Activated T-helper 2 cell treated with anti-CD3 and anti-CD28 coated beads, Interferon-gamma antibody, Interleukin-2, Interleukin-4, amounts not matched to agents 10 μg/mL and 5 μg/mL and 100 μg/mL, durations not matched to agents 14 hours and 24 hours and 36 hours (primary cell): ENCODE data around the gene IRS1. TPM values are rescaled to one million over a fixed set of nuclear protein-coding genes. Genes with fewer than 3 reads are reported as not detected.
"Not testable (repeated sequence)": the region's sequence is repeated elsewhere in the genome, so short reads cannot be mapped to it uniquely, and the experiment has no call there.

Experiments
- DNase-seq: peaks from one replicate; pipeline ENCODE4 v3.0.0; 2021; ENCODE audit warnings: low spot score
- H3K27ac Mint-ChIP-seq: one replicate; pipeline ENCODE4 v1.8.0; 2021; ENCODE audit warnings: mixed read lengths
- H3K27me3 Mint-ChIP-seq: one replicate; pipeline ENCODE4 v1.8.0; 2021; ENCODE audit warnings: low read depth, mixed read lengths
- H3K36me3 Mint-ChIP-seq: one replicate; pipeline ENCODE4 v1.8.0; 2021; ENCODE audit warnings: low read depth, mixed read lengths
- H3K4me1 Mint-ChIP-seq: one replicate; pipeline ENCODE4 v1.8.0; 2021; ENCODE audit warnings: low read depth, mixed read lengths
- H3K4me3 Mint-ChIP-seq: one replicate; pipeline ENCODE4 v1.8.0; 2021; ENCODE audit warnings: low read depth, mild to moderate bottlenecking, moderate library complexity, mixed read lengths
- H3K9me3 Mint-ChIP-seq: one replicate; pipeline ENCODE4 v1.8.0; 2021; ENCODE audit warnings: mixed read lengths
- intact Hi-C: fragments of 100-400 bp; cut with micrococcal nuclease; formaldehyde crosslinking; loops from one replicate; pipeline ENCODE4 v1.15.1; 2023
- total RNA-seq: library from RNA; stranded (reverse); gene quantifications from 2 replicates; pipeline ENCODE4 v1.2.3, GENCODE V29; 2022

The IRS1 gene, protein sequence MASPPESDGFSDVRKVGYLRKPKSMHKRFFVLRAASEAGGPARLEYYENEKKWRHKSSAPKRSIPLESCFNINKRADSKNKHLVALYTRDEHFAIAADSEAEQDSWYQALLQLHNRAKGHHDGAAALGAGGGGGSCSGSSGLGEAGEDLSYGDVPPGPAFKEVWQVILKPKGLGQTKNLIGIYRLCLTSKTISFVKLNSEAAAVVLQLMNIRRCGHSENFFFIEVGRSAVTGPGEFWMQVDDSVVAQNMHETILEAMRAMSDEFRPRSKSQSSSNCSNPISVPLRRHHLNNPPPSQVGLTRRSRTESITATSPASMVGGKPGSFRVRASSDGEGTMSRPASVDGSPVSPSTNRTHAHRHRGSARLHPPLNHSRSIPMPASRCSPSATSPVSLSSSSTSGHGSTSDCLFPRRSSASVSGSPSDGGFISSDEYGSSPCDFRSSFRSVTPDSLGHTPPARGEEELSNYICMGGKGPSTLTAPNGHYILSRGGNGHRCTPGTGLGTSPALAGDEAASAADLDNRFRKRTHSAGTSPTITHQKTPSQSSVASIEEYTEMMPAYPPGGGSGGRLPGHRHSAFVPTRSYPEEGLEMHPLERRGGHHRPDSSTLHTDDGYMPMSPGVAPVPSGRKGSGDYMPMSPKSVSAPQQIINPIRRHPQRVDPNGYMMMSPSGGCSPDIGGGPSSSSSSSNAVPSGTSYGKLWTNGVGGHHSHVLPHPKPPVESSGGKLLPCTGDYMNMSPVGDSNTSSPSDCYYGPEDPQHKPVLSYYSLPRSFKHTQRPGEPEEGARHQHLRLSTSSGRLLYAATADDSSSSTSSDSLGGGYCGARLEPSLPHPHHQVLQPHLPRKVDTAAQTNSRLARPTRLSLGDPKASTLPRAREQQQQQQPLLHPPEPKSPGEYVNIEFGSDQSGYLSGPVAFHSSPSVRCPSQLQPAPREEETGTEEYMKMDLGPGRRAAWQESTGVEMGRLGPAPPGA (N-terminal part only)
- 1.9 and 3.1 TPM in 2 replicates for total RNA-seq

DNA sequence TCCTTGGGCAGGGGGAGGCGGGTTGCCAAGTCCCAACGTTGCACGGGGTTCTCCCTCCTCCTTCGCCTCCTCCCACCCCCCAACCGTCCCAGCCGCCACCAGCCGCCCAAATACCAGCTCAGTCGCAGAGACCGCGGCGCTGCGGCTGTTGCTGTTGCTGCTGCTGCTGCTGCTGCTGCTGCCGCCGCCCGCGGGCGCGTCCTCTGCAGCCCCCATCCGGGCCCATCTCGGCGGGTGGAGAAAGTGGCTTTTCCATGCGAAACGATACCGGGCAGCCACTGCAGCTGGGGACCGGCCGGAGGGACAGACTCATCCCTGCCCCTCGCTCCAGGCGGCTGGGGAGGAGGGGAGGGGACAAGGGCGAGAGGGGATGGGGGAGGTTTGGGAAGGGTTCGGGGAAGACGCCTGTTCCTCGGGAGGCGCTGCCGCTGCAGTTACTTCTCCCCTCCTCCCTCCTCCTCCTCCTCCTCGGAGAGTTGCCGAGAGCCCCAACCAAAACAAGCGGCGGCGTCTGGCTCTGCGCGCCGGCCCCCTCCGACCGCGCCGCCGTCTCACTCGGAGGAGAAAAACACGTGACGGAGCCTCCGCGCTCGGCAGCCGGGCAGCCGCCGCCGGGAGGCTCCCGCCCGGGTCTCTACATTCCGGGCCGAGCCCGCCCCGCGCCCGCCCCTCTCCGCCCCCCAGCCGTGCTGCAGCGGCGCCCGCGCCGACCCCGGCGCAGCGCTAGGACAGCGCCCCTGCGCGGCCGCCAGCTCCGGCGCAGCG, at the start of gene IRS1:
IRS1 (minus strand) TSS at position 610 of the 765 bp plus-strand sequence. CDS start 1,082 bp downstream, outside the sequence.
- no peak within 1 kb of the TSS for H3K27ac Mint-ChIP-seq
- peaks cover 15% of the 10 kb centered on the region for H3K4me1 Mint-ChIP-seq
- H3K36me3 Mint-ChIP-seq: no peaks in the 10 kb centered on the region
- H3K9me3 Mint-ChIP-seq: no peaks in the 10 kb centered on the region
- peak within 1 kb of the TSS; percentile 81 for H3K4me3 Mint-ChIP-seq
- peaks cover 9% of the 10 kb centered on the region for H3K27me3 Mint-ChIP-seq
- intact Hi-C loops: loop anchor here (1.0 to 10.0 kb wide), 4 partner anchors 8 to 315 kb away; partner anchors contain the start of gene RHBDD1
- DNase-seq: peak; percentile 47

DNA sequence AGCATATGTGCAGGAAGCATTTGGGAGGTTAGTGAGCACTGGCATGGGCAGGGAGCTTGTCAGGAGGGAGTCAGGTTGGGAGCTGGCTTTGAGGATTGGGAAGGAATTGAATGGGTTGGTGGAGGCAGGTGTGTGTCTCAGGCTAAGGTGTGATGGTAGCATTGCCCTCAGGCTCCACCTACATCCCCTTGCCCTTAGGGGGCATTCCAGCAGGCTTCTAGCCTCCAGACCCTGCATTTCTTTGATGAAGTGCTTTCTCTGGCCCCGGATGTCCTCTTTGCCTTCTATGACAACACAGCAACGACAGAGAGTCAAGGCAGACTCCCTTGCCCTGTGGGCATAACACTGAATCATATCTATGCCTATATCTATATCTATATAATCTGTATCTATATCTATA, 49.7 kb upstream of the IRS1 start:
- Mint-ChIP-seq H3K4me3 (no peak overlapping the region), H3K27me3 (no peaks in the 10 kb centered on the region), H3K27ac (no peak overlapping the region), H3K4me1 (peaks cover 5% of the 10 kb centered on the region), H3K36me3 (no peaks in the 10 kb centered on the region), H3K9me3 (no peaks in the 10 kb centered on the region)
- no peak for DNase-seq
- intact Hi-C loops: no loop called here

DNA sequence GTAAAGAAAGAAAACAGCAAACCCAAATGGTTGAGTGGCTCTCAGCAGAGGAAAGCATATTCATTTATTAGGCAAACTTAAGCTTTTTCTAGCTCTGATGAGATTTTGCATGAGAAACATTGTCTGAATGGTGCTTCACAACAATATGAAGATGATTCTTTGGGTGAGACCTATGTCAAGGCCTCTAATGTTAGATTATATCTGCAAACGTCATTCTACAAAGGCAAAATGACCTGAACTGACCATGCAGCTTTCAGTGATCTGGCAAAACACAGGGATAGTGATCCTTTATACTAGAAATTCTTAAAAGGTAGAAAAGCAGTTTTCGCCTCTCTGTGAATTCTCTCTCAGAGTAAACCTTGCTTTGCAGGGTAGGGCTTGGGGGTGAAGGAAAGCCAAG, 47.9 kb upstream of the IRS1 start:
- H3K36me3 Mint-ChIP-seq: peaks cover 15% of the 10 kb centered on the region
- no peaks in the 10 kb centered on the region for H3K27me3 Mint-ChIP-seq
- peaks cover 4% of the 10 kb centered on the region for H3K9me3 Mint-ChIP-seq
- no peak for DNase-seq
- H3K4me3 Mint-ChIP-seq: no peak overlapping the region
- H3K4me1 Mint-ChIP-seq: peaks cover 16% of the 10 kb centered on the region
- intact Hi-C loops: no loop called here
- H3K27ac Mint-ChIP-seq: no peak overlapping the region

DNA sequence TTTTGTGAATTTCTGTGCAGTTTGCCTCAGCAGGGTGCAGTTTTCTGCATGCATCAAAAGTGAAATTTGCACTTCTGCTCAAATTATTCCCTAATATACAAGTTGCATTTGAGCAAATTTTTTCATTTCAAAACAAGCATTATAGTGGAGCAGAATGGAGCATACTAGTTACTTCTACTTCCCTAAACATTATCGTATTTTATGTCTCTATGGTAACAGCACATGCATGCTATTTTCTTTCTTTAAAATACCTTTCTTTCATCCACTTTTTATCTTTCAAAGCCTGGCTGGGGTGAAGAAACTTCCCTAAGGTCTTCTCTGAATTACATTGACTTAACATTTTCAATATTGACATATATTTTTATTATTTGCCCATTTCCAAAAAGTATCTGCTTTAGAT, 47.5 kb upstream of the IRS1 start:
- H3K4me1 Mint-ChIP-seq: peaks cover 17% of the 10 kb centered on the region
- intact Hi-C loops: no loop called here

DNA sequence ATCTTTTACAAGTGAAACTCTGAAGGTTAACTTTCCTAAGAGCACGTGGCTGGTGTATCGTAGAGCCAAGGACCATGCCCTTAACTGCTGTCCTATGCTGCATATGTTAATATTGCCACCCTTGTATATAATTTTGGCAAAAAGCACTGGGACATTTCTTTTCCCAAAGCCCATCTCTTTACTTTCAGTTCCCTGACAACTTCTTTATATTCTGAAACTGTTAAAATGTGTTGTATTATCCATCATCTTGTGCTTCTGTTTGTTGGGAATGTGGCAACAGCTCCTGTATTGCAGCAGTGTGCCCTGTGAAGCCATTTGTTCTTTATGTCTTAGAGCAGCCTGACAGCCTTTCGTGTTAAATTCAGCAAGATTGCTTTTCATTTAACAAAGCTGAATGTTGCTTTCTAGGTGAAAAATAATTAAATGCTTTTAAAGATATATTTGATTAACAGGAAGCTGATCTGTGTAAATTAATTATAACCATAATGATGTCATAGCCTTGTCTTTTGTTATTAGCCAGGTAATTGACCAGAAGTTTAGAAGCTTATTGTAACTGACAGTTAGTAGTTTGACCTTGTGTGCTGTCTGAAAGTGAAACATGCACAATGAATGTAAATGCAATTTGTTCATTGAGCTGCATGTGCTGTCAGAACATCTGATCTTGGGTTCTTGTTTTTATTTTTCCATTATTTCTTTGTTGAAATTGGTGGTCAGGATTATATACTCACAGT, 45.9 kb upstream of the IRS1 start:
- no peak overlapping the region for H3K4me3 Mint-ChIP-seq
- DNase-seq: no peak
- H3K4me1 Mint-ChIP-seq: peaks cover 26% of the 10 kb centered on the region
- intact Hi-C loops: no loop called here
- H3K27ac Mint-ChIP-seq: no peak overlapping the region
- H3K27me3 Mint-ChIP-seq: no peaks in the 10 kb centered on the region
- peaks cover 11% of the 10 kb centered on the region for H3K9me3 Mint-ChIP-seq
- peaks cover 32% of the 10 kb centered on the region for H3K36me3 Mint-ChIP-seq

More for the DNA sequence above, 47.5 kb upstream of the IRS1 start:
- H3K27me3 Mint-ChIP-seq: no peaks in the 10 kb centered on the region
- H3K4me3 Mint-ChIP-seq: no peak overlapping the region
- H3K36me3 Mint-ChIP-seq: peaks cover 20% of the 10 kb centered on the region
- DNase-seq: no peak
- peaks cover 8% of the 10 kb centered on the region for H3K9me3 Mint-ChIP-seq
- no peak overlapping the region for H3K27ac Mint-ChIP-seq

- intact Hi-C loops, H3K4me3 Mint-ChIP-seq: not testable (repeated sequence)
- H3K4me1 Mint-ChIP-seq: peaks cover 43% of the 10 kb centered on the region
Measured at GRCh38 chr2:226843001-226843400, 43.4 kb upstream of the IRS1 start.

GRCh38 chr2:226839951-226840350, 40.3 kb upstream of the IRS1 start:
- intact Hi-C loops: loop anchor here (5.0 kb wide), 4 partner anchors 157 to 1913 kb away; no protein-coding TSS in a partner anchor
- Mint-ChIP-seq H3K36me3 (peaks cover 59% of the 10 kb centered on the region), H3K4me1 (peaks cover 51% of the 10 kb centered on the region), H3K27ac (no peak overlapping the region), H3K27me3 (no peaks in the 10 kb centered on the region), H3K4me3 (peak overlapping the region; percentile 39), H3K9me3 (peaks cover 11% of the 10 kb centered on the region)
- no peak for DNase-seq

More at GRCh38 chr2:226843001-226843400, 43.4 kb upstream of the IRS1 start:
- Mint-ChIP-seq H3K9me3 (peaks cover 11% of the 10 kb centered on the region), H3K36me3 (peaks cover 53% of the 10 kb centered on the region)
- not testable (repeated sequence) for DNase-seq, H3K27ac Mint-ChIP-seq, H3K27me3 Mint-ChIP-seq

DNA sequence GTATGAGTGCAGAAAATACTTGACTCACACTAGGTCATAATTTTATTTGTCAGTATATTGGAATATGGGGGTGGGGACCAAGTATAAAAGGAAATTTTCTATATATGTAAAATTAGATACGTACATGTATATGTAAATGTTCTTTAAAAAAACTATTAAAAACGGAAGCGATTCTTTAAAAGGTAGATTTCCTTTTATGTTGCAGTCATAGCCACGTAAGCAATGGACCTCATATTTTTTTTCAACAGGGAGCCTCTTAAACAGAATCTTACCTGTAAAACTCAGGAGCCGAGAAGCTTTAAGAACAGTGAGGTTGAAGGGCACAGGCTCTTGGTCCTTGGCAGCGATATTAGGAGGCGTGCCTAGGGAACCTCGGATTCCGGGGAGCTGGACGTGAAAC, 39.5 kb upstream of the IRS1 start:
- Mint-ChIP-seq H3K27ac (peak overlapping the region; percentile 98), H3K36me3 (peaks cover 62% of the 10 kb centered on the region), H3K4me1 (peaks cover 55% of the 10 kb centered on the region), H3K9me3 (peaks cover 11% of the 10 kb centered on the region), H3K27me3 (no peaks in the 10 kb centered on the region), H3K4me3 (peak overlapping the region; percentile 92)
- DNase-seq: no peak
- intact Hi-C loops: loop anchor here (5.0 kb wide), 4 partner anchors 158 to 1912 kb away; no protein-coding TSS in a partner anchor

DNA sequence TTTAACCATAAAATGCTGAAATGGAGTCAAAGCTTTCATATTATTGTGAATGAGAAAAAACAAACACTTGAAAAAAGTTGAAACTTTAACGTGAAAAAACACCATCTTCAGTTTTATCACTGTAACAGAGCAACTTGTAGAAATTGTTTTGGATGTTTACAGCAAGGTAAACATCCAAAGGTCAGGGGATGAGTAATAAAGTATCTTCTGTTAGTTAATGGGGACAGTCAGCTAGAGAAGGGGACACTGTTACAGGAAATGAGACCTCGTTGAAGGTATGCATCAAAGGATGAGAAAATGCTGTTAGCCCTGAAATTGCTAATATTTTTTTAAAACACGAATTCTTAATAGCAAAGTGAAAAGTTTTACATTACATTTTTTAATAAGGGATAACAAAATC, 39.1 kb upstream of the IRS1 start:
- intact Hi-C loops: loop anchor here (5.0 kb wide), 4 partner anchors 159 to 1911 kb away; no protein-coding TSS in a partner anchor
- peaks cover 63% of the 10 kb centered on the region for H3K36me3 Mint-ChIP-seq

DNA sequence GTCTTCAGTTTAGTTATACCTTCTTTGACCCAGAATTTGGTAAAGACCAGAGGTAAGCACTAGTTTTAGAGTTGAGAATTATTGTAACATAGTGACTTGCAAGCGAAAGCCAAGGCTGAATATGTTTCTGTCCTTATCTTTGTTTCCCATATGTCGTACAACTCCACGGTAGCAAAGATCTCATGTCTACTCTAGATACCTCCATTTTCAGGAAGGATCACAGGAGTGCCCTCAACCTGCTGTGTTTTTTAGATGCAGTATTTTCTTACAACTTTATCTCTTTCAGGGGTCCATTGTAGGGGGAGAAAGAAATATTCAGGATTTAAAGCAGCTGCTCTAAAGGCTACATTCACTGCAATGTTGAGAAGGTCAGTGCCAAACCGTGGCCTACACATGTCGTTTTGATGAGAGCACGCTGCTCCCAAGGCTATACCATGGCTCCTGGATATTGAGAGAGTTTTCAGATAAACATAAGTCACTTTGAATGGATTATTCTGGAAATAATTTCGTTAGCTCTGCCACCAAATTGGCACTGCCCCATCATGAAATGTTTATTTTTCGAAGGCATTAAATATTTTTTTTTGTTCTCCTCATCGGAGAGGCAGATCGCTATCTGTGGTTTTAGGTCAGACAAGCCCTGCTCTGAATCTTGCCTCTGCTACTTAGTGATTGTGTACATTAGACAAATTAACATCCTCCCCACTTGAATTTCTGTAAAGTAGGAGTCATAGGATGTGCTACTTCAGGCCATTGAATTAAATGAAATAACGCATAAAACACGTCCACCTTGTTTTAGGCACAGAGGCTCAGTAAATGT, 38.4 kb upstream of the IRS1 start:
- Mint-ChIP-seq H3K4me1 (peaks cover 56% of the 10 kb centered on the region), H3K27me3 (no peaks in the 10 kb centered on the region), H3K4me3 (peak overlapping the region; percentile 92), H3K36me3 (peaks cover 62% of the 10 kb centered on the region), H3K27ac (peak overlapping the region; percentile 98), H3K9me3 (peaks cover 11% of the 10 kb centered on the region)
- intact Hi-C loops: loop anchor here (2.0 to 5.0 kb wide), 6 partner anchors 47 to 1911 kb away; no protein-coding TSS in a partner anchor
- DNase-seq: no peak

More for the DNA sequence above, 39.1 kb upstream of the IRS1 start:
- Mint-ChIP-seq H3K27ac (peak overlapping the region; percentile 98), H3K4me3 (peak overlapping the region; percentile 92), H3K9me3 (peaks cover 11% of the 10 kb centered on the region), H3K27me3 (no peaks in the 10 kb centered on the region), H3K4me1 (peaks cover 56% of the 10 kb centered on the region)
- DNase-seq: no peak

DNA sequence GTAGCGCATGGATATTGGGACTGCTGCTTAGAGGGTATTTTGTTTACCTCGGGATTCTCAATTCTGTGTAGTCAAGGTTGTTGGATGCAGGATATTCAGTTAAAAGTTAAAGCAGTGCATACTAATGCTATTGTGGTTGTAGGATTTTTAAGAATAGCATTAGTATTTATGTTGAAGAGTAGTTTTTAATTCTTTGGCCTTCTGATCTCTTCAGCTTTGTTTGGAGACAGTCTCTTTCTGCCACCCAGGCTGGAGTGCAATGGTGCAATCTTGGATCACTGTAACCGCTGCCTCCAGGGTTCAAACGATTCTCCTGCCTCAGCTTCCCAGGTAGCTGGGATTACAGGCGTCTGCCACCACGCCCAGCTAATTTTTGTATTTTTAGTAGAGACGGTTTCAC, 37.7 kb upstream of the IRS1 start:
- intact Hi-C loops: loop anchor here (2.0 to 5.0 kb wide), 6 partner anchors 47 to 1910 kb away; no protein-coding TSS in a partner anchor
- H3K4me1 Mint-ChIP-seq: peaks cover 54% of the 10 kb centered on the region
- peak overlapping the region; percentile 92 for H3K4me3 Mint-ChIP-seq
- H3K27me3 Mint-ChIP-seq: no peaks in the 10 kb centered on the region
- peak overlapping the region; percentile 98 for H3K27ac Mint-ChIP-seq
- H3K36me3 Mint-ChIP-seq: peaks cover 58% of the 10 kb centered on the region
- H3K9me3 Mint-ChIP-seq: peaks cover 6% of the 10 kb centered on the region
- no peak for DNase-seq
